Measurements from ENCODE around the gene FBXL17. TPM values are rescaled to one million over a fixed set of nuclear protein-coding genes. Genes with fewer than 3 reads are reported as not detected.

FBXL17 gene
- total and polyA plus RNA-seq, 9 of the 15 experiments (the other 6 are each of a cell fraction or from before 2014, with no cell fraction given): 0.32 to 5.4 (median 1.8) TPM

DNA sequence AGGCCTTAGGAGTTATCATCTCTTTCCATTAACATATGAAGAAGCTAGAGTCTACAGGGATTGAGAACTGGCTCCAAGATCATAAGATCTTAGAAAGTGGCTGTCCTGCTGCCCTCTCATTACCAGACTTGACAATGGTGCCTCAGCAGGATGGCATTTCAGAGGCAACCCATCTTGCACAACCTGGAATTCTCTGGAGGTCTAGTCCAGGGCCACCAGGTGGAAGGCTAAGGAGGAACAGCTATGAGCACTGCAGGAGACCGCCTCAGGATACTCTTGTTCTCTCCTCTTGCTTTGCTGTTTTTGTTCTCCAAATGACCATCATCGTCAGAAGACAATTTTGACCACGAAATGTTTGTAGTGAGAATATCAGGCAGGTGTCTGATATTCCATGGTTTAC, 322.6 kb downstream of the FBXL17 start (continued):
- TF ChIP-seq GABPB2 (CRISPR knock-in tag; conservative IDR thresholded peaks at IDR 0.05): no peak
- no peak for TF ChIP-seq TFAM (CRISPR knock-in tag; conservative IDR thresholded peaks at IDR 0.05)
- no peak for TF ChIP-seq NFRKB (IDR thresholded peaks at IDR 0.05; ENCODE audit: low read depth)

DNA sequence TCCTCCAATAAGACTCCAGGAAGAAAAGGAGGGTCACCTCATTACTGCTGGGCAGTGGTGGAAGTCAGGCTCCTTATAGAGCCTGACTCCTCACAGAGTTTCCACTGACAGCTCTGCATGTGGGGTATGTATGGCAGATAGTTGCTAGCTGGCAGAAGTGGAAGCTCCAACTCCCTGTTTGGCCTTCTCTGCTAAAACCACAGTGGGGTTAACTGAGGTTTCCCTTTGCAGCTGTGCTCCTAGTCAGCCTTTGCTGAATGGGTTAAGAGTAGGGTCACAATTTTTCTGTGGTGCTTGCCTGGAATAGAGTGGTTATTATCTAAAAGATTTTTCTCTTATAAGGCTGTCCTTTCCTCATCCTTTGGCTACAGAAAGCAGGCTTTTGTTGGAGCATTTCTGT, 327.5 kb downstream of the FBXL17 start:
- Histone ChIP-seq H3K4me2 (ENCODE audit: insufficient read depth, low read length) (no peak overlapping the region), H3K79me2 (ENCODE audit: control insufficient read depth, insufficient read depth, low read length) (no peaks in the 10 kb centered on the region), H3K36me3 (ENCODE audit: control insufficient read depth, insufficient read depth, low read length) (no peaks in the 10 kb centered on the region), H4K20me1 (replicated peaks; ENCODE audit: control insufficient read depth, insufficient read depth, low read length) (no peaks in the 10 kb centered on the region), H3K9me3 (replicated peaks; ENCODE audit: control insufficient read depth, insufficient read depth, low read depth, low read length) (no peaks in the 10 kb centered on the region), H3K4me3 (no peak overlapping the region), H2AFZ (ENCODE audit: low read depth, low read length) (no peak overlapping the region), H3K9me1 (ENCODE audit: control insufficient read depth, insufficient read depth, low read length) (no peaks in the 10 kb centered on the region), H3K4me1 (replicated peaks in 1 of 2; ENCODE audit: control insufficient read depth in 2 of 2, insufficient read depth in 2 of 2, low read length in 2 of 2) (no peaks in the 10 kb centered on the region), H3K27me3 (ENCODE audit: control insufficient read depth in 2 of 2, insufficient read depth in 2 of 2, low read length in 2 of 2) (no peaks in the 10 kb centered on the region), H3K9ac (ENCODE audit: insufficient read depth in 1 of 2, low read depth in 2 of 2, low read length in 2 of 2) (no peak overlapping the region), H3K27ac (ENCODE audit: extremely low read depth, low read depth, low read length) (no peak overlapping the region)
- no TSS peak for BruUV-seq (replicated peaks)
- in situ Hi-C loops (cut with MboI): no loop called here
- ATAC-seq (no peak), DNase-seq (ENCODE audit: extremely low read depth in 1 of 4, low spot score in 3 of 4) (no peak), FAIRE-seq (no peak)
- intact Hi-C loops (cut with micrococcal nuclease): no loop called here
- CTCF ChIA-PET (ENCODE audit: low intra/inter-chr PET ratio): no interaction called here
- POLR2A ChIA-PET: no interaction called here
- TF ChIP-seq NR2F6 (CRISPR knock-in tag; IDR thresholded peaks at IDR 0.05): no peak
- TF ChIP-seq IFI16 (CRISPR knock-in tag; IDR thresholded peaks at IDR 0.05): no peak
- TF ChIP-seq, protein P1, sequence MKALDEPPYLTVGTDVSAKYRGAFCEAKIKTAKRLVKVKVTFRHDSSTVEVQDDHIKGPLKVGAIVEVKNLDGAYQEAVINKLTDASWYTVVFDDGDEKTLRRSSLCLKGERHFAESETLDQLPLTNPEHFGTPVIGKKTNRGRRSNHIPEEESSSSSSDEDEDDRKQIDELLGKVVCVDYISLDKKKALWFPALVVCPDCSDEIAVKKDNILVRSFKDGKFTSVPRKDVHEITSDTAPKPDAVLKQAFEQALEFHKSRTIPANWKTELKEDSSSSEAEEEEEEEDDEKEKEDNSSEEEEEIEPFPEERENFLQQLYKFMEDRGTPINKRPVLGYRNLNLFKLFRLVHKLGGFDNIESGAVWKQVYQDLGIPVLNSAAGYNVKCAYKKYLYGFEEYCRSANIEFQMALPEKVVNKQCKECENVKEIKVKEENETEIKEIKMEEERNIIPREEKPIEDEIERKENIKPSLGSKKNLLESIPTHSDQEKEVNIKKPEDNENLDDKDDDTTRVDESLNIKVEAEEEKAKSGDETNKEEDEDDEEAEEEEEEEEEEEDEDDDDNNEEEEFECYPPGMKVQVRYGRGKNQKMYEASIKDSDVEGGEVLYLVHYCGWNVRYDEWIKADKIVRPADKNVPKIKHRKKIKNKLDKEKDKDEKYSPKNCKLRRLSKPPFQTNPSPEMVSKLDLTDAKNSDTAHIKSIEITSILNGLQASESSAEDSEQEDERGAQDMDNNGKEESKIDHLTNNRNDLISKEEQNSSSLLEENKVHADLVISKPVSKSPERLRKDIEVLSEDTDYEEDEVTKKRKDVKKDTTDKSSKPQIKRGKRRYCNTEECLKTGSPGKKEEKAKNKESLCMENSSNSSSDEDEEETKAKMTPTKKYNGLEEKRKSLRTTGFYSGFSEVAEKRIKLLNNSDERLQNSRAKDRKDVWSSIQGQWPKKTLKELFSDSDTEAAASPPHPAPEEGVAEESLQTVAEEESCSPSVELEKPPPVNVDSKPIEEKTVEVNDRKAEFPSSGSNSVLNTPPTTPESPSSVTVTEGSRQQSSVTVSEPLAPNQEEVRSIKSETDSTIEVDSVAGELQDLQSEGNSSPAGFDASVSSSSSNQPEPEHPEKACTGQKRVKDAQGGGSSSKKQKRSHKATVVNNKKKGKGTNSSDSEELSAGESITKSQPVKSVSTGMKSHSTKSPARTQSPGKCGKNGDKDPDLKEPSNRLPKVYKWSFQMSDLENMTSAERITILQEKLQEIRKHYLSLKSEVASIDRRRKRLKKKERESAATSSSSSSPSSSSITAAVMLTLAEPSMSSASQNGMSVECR (CRISPR knock-in tag; IDR thresholded peaks at IDR 0.05): no peak
- no peak for TF ChIP-seq STAG1 (CRISPR knock-in tag; IDR thresholded peaks at IDR 0.05; ENCODE audit: borderline replicate concordance)
- TF ChIP-seq ERF (CRISPR knock-in tag; IDR thresholded peaks at IDR 0.05): no peak
- TF ChIP-seq, protein P2, sequence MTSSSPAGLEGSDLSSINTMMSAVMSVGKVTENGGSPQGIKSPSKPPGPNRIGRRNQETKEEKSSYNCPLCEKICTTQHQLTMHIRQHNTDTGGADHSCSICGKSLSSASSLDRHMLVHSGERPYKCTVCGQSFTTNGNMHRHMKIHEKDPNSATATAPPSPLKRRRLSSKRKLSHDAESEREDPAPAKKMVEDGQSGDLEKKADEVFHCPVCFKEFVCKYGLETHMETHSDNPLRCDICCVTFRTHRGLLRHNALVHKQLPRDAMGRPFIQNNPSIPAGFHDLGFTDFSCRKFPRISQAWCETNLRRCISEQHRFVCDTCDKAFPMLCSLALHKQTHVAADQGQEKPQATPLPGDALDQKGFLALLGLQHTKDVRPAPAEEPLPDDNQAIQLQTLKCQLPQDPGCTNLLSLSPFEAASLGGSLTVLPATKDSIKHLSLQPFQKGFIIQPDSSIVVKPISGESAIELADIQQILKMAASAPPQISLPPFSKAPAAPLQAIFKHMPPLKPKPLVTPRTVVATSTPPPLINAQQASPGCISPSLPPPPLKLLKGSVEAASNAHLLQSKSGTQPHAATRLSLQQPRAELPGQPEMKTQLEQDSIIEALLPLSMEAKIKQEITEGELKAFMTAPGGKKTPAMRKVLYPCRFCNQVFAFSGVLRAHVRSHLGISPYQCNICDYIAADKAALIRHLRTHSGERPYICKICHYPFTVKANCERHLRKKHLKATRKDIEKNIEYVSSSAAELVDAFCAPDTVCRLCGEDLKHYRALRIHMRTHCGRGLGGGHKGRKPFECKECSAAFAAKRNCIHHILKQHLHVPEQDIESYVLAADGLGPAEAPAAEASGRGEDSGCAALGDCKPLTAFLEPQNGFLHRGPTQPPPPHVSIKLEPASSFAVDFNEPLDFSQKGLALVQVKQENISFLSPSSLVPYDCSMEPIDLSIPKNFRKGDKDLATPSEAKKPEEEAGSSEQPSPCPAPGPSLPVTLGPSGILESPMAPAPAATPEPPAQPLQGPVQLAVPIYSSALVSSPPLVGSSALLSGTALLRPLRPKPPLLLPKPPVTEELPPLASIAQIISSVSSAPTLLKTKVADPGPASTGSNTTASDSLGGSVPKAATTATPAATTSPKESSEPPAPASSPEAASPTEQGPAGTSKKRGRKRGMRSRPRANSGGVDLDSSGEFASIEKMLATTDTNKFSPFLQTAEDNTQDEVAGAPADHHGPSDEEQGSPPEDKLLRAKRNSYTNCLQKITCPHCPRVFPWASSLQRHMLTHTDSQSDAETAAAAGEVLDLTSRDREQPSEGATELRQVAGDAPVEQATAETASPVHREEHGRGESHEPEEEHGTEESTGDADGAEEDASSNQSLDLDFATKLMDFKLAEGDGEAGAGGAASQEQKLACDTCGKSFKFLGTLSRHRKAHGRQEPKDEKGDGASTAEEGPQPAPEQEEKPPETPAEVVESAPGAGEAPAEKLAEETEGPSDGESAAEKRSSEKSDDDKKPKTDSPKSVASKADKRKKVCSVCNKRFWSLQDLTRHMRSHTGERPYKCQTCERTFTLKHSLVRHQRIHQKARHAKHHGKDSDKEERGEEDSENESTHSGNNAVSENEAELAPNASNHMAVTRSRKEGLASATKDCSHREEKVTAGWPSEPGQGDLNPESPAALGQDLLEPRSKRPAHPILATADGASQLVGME (CRISPR knock-in tag; IDR thresholded peaks at IDR 0.05): no peak
- TF ChIP-seq, protein P3, sequence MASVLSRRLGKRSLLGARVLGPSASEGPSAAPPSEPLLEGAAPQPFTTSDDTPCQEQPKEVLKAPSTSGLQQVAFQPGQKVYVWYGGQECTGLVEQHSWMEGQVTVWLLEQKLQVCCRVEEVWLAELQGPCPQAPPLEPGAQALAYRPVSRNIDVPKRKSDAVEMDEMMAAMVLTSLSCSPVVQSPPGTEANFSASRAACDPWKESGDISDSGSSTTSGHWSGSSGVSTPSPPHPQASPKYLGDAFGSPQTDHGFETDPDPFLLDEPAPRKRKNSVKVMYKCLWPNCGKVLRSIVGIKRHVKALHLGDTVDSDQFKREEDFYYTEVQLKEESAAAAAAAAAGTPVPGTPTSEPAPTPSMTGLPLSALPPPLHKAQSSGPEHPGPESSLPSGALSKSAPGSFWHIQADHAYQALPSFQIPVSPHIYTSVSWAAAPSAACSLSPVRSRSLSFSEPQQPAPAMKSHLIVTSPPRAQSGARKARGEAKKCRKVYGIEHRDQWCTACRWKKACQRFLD (CRISPR knock-in tag; IDR thresholded peaks at IDR 0.05): no peak
- TF ChIP-seq EGR1 (conservative IDR thresholded peaks at IDR 0.05): no peak

Measured in K562 (cell line).